ENCODE results near the gene ITPK1. TPM values are rescaled to one million over a fixed set of nuclear protein-coding genes. Genes with fewer than 3 reads are reported as not detected.
A peak's percentile ranks its signal among the peaks of the same experiment; 100 is the strongest.

ITPK1 gene
- total RNA-seq, 3 donors from 2014 or later = 49.4 to 59.7 (median 59.1) TPM

- Mint-ChIP-seq H3K9me3 (no peaks in the 10 kb centered on the region), H3K4me3 (no peak overlapping the region), H3K27me3 (ENCODE audit: low read depth) (peaks cover 20% of the 10 kb centered on the region), H3K36me3 (ENCODE audit: insufficient read depth) (no peaks in the 10 kb centered on the region), H3K4me1 (ENCODE audit: low read depth) (no peaks in the 10 kb centered on the region)
- ATAC-seq (no peak), DNase-seq (no peak)
These were observed 201.6 kb downstream of the ITPK1 start for GRCh38 chr14:92914087-92914656.

- H3K4me1 Mint-ChIP-seq (ENCODE audit: low read depth) = peaks cover 18% of the 10 kb centered on the region
- H3K4me3 Mint-ChIP-seq = no peak overlapping the region
- no peaks in the 10 kb centered on the region for H3K9me3 Mint-ChIP-seq
- no peak for DNase-seq
- no peak for ATAC-seq
- H3K36me3 Mint-ChIP-seq (ENCODE audit: insufficient read depth) = no peaks in the 10 kb centered on the region
- H3K27me3 Mint-ChIP-seq (ENCODE audit: low read depth) = peaks cover 11% of the 10 kb centered on the region
These were observed 208.3 kb downstream of the ITPK1 start for GRCh38 chr14:92907316-92907911.

GRCh38 chr14:92906823-92907222 lies 208.9 kb downstream of the ITPK1 start:
- peaks cover 20% of the 10 kb centered on the region for H3K4me1 Mint-ChIP-seq (ENCODE audit: low read depth)
- H3K4me3 Mint-ChIP-seq = no peak overlapping the region
- H3K27me3 Mint-ChIP-seq (ENCODE audit: low read depth) = peaks cover 11% of the 10 kb centered on the region
- no peaks in the 10 kb centered on the region for H3K36me3 Mint-ChIP-seq (ENCODE audit: insufficient read depth)
- ATAC-seq (no peak), DNase-seq (no peak)
- H3K9me3 Mint-ChIP-seq = no peaks in the 10 kb centered on the region

- Mint-ChIP-seq H3K4me3 (no peak overlapping the region), H3K9me3 (no peaks in the 10 kb centered on the region), H3K36me3 (ENCODE audit: insufficient read depth) (no peaks in the 10 kb centered on the region), H3K27me3 (ENCODE audit: low read depth) (peaks cover 11% of the 10 kb centered on the region), H3K4me1 (ENCODE audit: low read depth) (peaks cover 20% of the 10 kb centered on the region)
- DNase-seq (no peak), ATAC-seq (no peak)
These were observed 209.3 kb downstream of the ITPK1 start for GRCh38 chr14:92906420-92906819.

- peaks cover 11% of the 10 kb centered on the region for H3K27me3 Mint-ChIP-seq (ENCODE audit: low read depth)
- H3K9me3 Mint-ChIP-seq = no peaks in the 10 kb centered on the region
- H3K4me1 Mint-ChIP-seq (ENCODE audit: low read depth) = peaks cover 20% of the 10 kb centered on the region
- no peaks in the 10 kb centered on the region for H3K36me3 Mint-ChIP-seq (ENCODE audit: insufficient read depth)
- no peak overlapping the region for H3K4me3 Mint-ChIP-seq
- DNase-seq (no peak), ATAC-seq (no peak)
These were observed 210.1 kb downstream of the ITPK1 start for GRCh38 chr14:92905667-92906066.

GRCh38 chr14:92903359-92903758 lies 212.4 kb downstream of the ITPK1 start:
- H3K9me3 Mint-ChIP-seq = no peaks in the 10 kb centered on the region
- H3K4me3 Mint-ChIP-seq = no peak overlapping the region
- peak; percentile 65 to 68 for ATAC-seq
- H3K27me3 Mint-ChIP-seq (ENCODE audit: low read depth) = peaks cover 4% of the 10 kb centered on the region
- DNase-seq = peak; percentile 21
- H3K36me3 Mint-ChIP-seq (ENCODE audit: insufficient read depth) = no peaks in the 10 kb centered on the region
- H3K4me1 Mint-ChIP-seq (ENCODE audit: low read depth) = peaks cover 25% of the 10 kb centered on the region

GRCh38 chr14:92902726-92903125 lies 213.0 kb downstream of the ITPK1 start:
- no peak overlapping the region for H3K4me3 Mint-ChIP-seq
- no peaks in the 10 kb centered on the region for H3K36me3 Mint-ChIP-seq (ENCODE audit: insufficient read depth)
- no peaks in the 10 kb centered on the region for H3K9me3 Mint-ChIP-seq
- DNase-seq (no peak), ATAC-seq (no peak)
- peaks cover 32% of the 10 kb centered on the region for H3K4me1 Mint-ChIP-seq (ENCODE audit: low read depth)
- peaks cover 6% of the 10 kb centered on the region for H3K27me3 Mint-ChIP-seq (ENCODE audit: low read depth)

- Mint-ChIP-seq H3K27me3 (ENCODE audit: low read depth) (peaks cover 8% of the 10 kb centered on the region), H3K4me1 (ENCODE audit: low read depth) (peaks cover 33% of the 10 kb centered on the region), H3K36me3 (ENCODE audit: insufficient read depth) (no peaks in the 10 kb centered on the region), H3K9me3 (no peaks in the 10 kb centered on the region), H3K4me3 (no peak overlapping the region)
- no peak for DNase-seq
- no peak for ATAC-seq
These were observed 213.5 kb downstream of the ITPK1 start for GRCh38 chr14:92902191-92902590.

- DNase-seq = no peak
- no peaks in the 10 kb centered on the region for H3K9me3 Mint-ChIP-seq
- ATAC-seq = no peak
- H3K27me3 Mint-ChIP-seq (ENCODE audit: low read depth) = peaks cover 13% of the 10 kb centered on the region
- H3K4me1 Mint-ChIP-seq (ENCODE audit: low read depth) = peaks cover 33% of the 10 kb centered on the region
- H3K4me3 Mint-ChIP-seq = no peak overlapping the region
- no peaks in the 10 kb centered on the region for H3K36me3 Mint-ChIP-seq (ENCODE audit: insufficient read depth)
These were observed 215.1 kb downstream of the ITPK1 start for GRCh38 chr14:92900660-92901059.

GRCh38 chr14:92898566-92899131 lies 217.1 kb downstream of the ITPK1 start:
- H3K36me3 Mint-ChIP-seq (ENCODE audit: insufficient read depth) = no peaks in the 10 kb centered on the region
- peaks cover 10% of the 10 kb centered on the region for H3K9me3 Mint-ChIP-seq
- ATAC-seq (peak in 1 of 2 donors; percentile 6), DNase-seq (no peak)
- peaks cover 27% of the 10 kb centered on the region for H3K4me1 Mint-ChIP-seq (ENCODE audit: low read depth)
- H3K4me3 Mint-ChIP-seq = peak overlapping the region; percentile 61
- H3K27me3 Mint-ChIP-seq (ENCODE audit: low read depth) = peaks cover 15% of the 10 kb centered on the region

GRCh38 chr14:92897922-92898565 lies 217.7 kb downstream of the ITPK1 start:
- H3K4me3 Mint-ChIP-seq = peak overlapping the region; percentile 61
- H3K4me1 Mint-ChIP-seq (ENCODE audit: low read depth) = peaks cover 21% of the 10 kb centered on the region
- DNase-seq = no peak
- H3K9me3 Mint-ChIP-seq = peaks cover 16% of the 10 kb centered on the region
- H3K36me3 Mint-ChIP-seq (ENCODE audit: insufficient read depth) = no peaks in the 10 kb centered on the region
- peaks cover 12% of the 10 kb centered on the region for H3K27me3 Mint-ChIP-seq (ENCODE audit: low read depth)
- ATAC-seq = peak; percentile 92 to 95

GRCh38 chr14:92895352-92895878 lies 220.3 kb downstream of the ITPK1 start:
- Mint-ChIP-seq H3K36me3 (ENCODE audit: insufficient read depth) (no peaks in the 10 kb centered on the region), H3K4me1 (ENCODE audit: low read depth) (peaks cover 21% of the 10 kb centered on the region), H3K9me3 (peaks cover 22% of the 10 kb centered on the region), H3K27me3 (ENCODE audit: low read depth) (peaks cover 12% of the 10 kb centered on the region), H3K4me3 (no peak overlapping the region)
- no peak for ATAC-seq
- no peak for DNase-seq

- peaks cover 22% of the 10 kb centered on the region for H3K9me3 Mint-ChIP-seq
- H3K27me3 Mint-ChIP-seq (ENCODE audit: low read depth) = peaks cover 10% of the 10 kb centered on the region
- no peaks in the 10 kb centered on the region for H3K36me3 Mint-ChIP-seq (ENCODE audit: insufficient read depth)
- DNase-seq = no peak
- H3K4me3 Mint-ChIP-seq = no peak overlapping the region
- H3K4me1 Mint-ChIP-seq (ENCODE audit: low read depth) = peaks cover 8% of the 10 kb centered on the region
- peak; percentile 66 to 76 for ATAC-seq
These were observed 223.1 kb downstream of the ITPK1 start for GRCh38 chr14:92892589-92892988.

- peaks cover 9% of the 10 kb centered on the region for H3K27me3 Mint-ChIP-seq (ENCODE audit: low read depth)
- peaks cover 8% of the 10 kb centered on the region for H3K4me1 Mint-ChIP-seq (ENCODE audit: low read depth)
- no peak for ATAC-seq
- H3K36me3 Mint-ChIP-seq (ENCODE audit: insufficient read depth) = no peaks in the 10 kb centered on the region
- peaks cover 22% of the 10 kb centered on the region for H3K9me3 Mint-ChIP-seq
- no peak for DNase-seq
- H3K4me3 Mint-ChIP-seq = no peak overlapping the region
These were observed 224.7 kb downstream of the ITPK1 start for GRCh38 chr14:92890830-92891588.

Measured in activated T-cell treated with anti-CD3 and anti-CD28 coated beads, Interleukin-2, amount 50 U/mL, for 4 hours (primary cell).